Panc1 (cell line): ENCODE results near the gene SGMS1. TPM values are rescaled to one million over a fixed set of nuclear protein-coding genes. Genes with fewer than 3 reads are reported as not detected.

Source experiments
- ATAC-seq: fragments of 200-7000 bp; cut with Tn5 transposase; 2 replicates; pipeline ENCODE4 v1.9.1; 2020; ENCODE audit warnings: mild to moderate bottlenecking, moderate library complexity
- BruUV-seq: library from RNA; stranded (reverse); fragments of 400-500 nt; replicated peaks from 2 replicates; lab custom pipeline; 2021; lab: Mats Ljungman, UMichigan
- CTCF ChIA-PET: fragments of 300-600 bp; sonication (Branson Sonifier 250); formaldehyde crosslinking; loops from one replicate; lab custom pipeline; 2022; ENCODE audit warnings: antibody characterized with exemption; lab: Charles Lee
- POLR2A ChIA-PET: fragments of 300-600 bp; sonication (Branson Sonifier 250); formaldehyde crosslinking; loops from one replicate; lab custom pipeline; 2022; ENCODE audit warnings: antibody characterized with exemption; lab: Charles Lee
- DNase-seq: peaks from one replicate; pipeline ENCODE4 v3.0.0-alpha.2; 2010; ENCODE audit warnings: low read depth, low spot score
- H3K27ac ChIP-seq: 2 replicates; pipeline ENCODE4 v1.5.1; 2011; ENCODE audit warnings: mild to moderate bottlenecking, low read length, inconsistent platforms
- H3K27me3 ChIP-seq: fragments of 200-500 bp; sonication (Bioruptor generic); 2 replicates; pipeline ENCODE4 v1.6.0; 2014; ENCODE audit warnings: low read length, inconsistent platforms; ENCODE audit not compliant: control insufficient read depth, insufficient read depth
- H3K36me3 ChIP-seq: fragments of 200-500 bp; sonication (Bioruptor generic); 2 replicates; pipeline ENCODE4 v1.5.1; 2014; ENCODE audit warnings: inconsistent platforms, mild to moderate bottlenecking, low read length, moderate library complexity; ENCODE audit not compliant: control insufficient read depth, insufficient read depth
- H3K4me1 ChIP-seq: 2 replicates; pipeline ENCODE4 v1.5.1; 2011; ENCODE audit warnings: inconsistent platforms, mild to moderate bottlenecking, low read length, moderate library complexity; ENCODE audit not compliant: control insufficient read depth, insufficient read depth
- H3K4me3 ChIP-seq, 2 experiments: 2 replicates each; pipeline ENCODE4 v1.5.1; 2011 to 2012; ENCODE audit warnings: low read depth in 2 of 2, low read length in 2 of 2, mild to moderate bottlenecking in 2 of 2, inconsistent platforms in 1 of 2, moderate library complexity in 1 of 2
- H3K9me3 ChIP-seq: fragments of 200-500 bp; sonication (Bioruptor generic); 2 replicates; pipeline ENCODE4 v1.5.1; 2014; ENCODE audit warnings: low read depth, mild to moderate bottlenecking, inconsistent platforms, low read length, moderate library complexity; ENCODE audit not compliant: control insufficient read depth, insufficient read depth
- POLR2AphosphoS5 ChIP-seq: IDR thresholded peaks from 2 replicates; pipeline ENCODE4 v1.6.1; 2012; ENCODE audit warnings: mild to moderate bottlenecking, low read depth, low read length, moderate library complexity
- SIN3A ChIP-seq: IDR thresholded peaks from 2 replicates; pipeline ENCODE4 v1.6.1; 2012; ENCODE audit warnings: low read depth, mild to moderate bottlenecking, low read length, moderate library complexity, borderline replicate concordance; ENCODE audit not compliant: insufficient read depth
- TCF7L2 ChIP-seq: IDR thresholded peaks from 2 replicates; pipeline ENCODE4 v1.6.1; 2011; ENCODE audit warnings: mild to moderate bottlenecking, low read depth, low read length, inconsistent platforms
- in situ Hi-C: cut with HindIII; loops from 2 replicates; pipeline ENCODE4 v1.10.0; 2016; ENCODE audit warnings: low sequenced_read_pairs, low pct_unique_long_range_greater_than_20kb
- intact Hi-C: fragments of 100-400 bp; cut with micrococcal nuclease; formaldehyde crosslinking; loops from one replicate; pipeline ENCODE4 v1.10.0; 2022; ENCODE audit not compliant: unreplicated experiment
- total RNA-seq: library from RNA; stranded (reverse); gene quantifications from one replicate; pipeline ENCODE4 v1.2.1, GENCODE V29; 2021; ENCODE audit not compliant: unreplicated experiment
- TF ChIP-seq, protein P1 (sequence below): fragments of 450-650 bp; IDR thresholded peaks from 2 replicates; pipeline ENCODE4 v1.5.1; 2017; ENCODE audit warnings: mild to moderate bottlenecking
- TF ChIP-seq, protein P2 (sequence below), 2 experiments: IDR thresholded peaks; 2 replicates each; pipeline ENCODE4 v1.6.1; 2011 to 2012; ENCODE audit warnings: low read depth in 2 of 2, control low read depth in 1 of 2, low read length in 1 of 2, mild to moderate bottlenecking in 1 of 2, moderate library complexity in 1 of 2; ENCODE audit not compliant: insufficient read depth in 1 of 2

SGMS1 gene
- total RNA-seq, 1 experiment from 2014 or later: 22.0 TPM

DNA sequence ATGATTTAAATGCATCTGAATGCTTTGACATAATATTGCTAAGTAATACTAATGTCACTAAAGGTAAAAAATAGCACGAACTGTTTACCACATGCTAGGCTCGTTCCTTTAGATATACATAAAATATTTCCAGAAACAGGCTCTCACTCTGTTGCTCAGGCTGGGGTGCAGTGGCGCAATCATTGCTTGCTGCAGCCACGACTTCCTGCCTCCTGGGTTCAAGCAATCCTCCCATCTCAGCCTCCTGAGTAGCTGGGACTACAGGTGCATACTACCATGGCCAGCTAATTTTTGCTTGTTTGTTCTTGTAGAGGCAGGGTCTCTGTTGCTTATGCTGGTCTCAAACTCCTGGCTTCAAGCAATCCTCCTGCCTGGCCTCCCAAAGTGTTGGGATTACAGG is 183.3 kb downstream of the SGMS1 start:
- POLR2A ChIA-PET: no interaction called here

DNA sequence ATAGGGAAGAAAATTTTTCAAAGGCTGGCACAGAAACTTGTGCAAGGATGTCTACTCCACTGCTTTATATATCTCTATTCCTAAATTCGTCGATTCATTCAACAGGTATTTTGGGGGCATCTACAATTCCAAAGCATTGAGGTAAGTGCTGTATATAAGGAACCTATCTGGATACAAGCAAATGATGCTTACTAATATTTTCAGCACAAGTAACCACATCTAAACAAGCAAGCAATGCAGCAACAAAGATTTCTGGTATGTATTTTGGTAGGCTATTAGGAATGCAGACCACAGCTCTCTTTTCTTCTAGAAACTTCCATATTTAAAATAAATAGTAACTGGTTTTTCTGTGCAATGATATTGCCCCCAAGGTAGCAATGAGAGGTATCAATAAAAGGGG is 183.9 kb downstream of the SGMS1 start:
- Histone ChIP-seq H3K4me1 (no peaks in the 10 kb centered on the region), H3K4me3 (no peak overlapping the region), H3K9me3 (no peaks in the 10 kb centered on the region), H3K27me3 (no peaks in the 10 kb centered on the region), H3K27ac (no peak overlapping the region), H3K36me3 (no peaks in the 10 kb centered on the region)
- in situ Hi-C loops (no loop called here), intact Hi-C loops (loop anchor here (10.0 kb wide), 1 partner anchor 1725 kb away; no protein-coding TSS in a partner anchor)
- ATAC-seq (no peak), DNase-seq (no peak)
- ChIA-PET CTCF (no interaction called here), POLR2A (no interaction called here)
- BruUV-seq: no TSS peak
- TF ChIP-seq SIN3A (no peak), TCF7L2 (no peak), POLR2AphosphoS5 (no peak)
- TF ChIP-seq, protein P1, sequence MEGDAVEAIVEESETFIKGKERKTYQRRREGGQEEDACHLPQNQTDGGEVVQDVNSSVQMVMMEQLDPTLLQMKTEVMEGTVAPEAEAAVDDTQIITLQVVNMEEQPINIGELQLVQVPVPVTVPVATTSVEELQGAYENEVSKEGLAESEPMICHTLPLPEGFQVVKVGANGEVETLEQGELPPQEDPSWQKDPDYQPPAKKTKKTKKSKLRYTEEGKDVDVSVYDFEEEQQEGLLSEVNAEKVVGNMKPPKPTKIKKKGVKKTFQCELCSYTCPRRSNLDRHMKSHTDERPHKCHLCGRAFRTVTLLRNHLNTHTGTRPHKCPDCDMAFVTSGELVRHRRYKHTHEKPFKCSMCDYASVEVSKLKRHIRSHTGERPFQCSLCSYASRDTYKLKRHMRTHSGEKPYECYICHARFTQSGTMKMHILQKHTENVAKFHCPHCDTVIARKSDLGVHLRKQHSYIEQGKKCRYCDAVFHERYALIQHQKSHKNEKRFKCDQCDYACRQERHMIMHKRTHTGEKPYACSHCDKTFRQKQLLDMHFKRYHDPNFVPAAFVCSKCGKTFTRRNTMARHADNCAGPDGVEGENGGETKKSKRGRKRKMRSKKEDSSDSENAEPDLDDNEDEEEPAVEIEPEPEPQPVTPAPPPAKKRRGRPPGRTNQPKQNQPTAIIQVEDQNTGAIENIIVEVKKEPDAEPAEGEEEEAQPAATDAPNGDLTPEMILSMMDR: no peak
- TF ChIP-seq, protein P2, sequence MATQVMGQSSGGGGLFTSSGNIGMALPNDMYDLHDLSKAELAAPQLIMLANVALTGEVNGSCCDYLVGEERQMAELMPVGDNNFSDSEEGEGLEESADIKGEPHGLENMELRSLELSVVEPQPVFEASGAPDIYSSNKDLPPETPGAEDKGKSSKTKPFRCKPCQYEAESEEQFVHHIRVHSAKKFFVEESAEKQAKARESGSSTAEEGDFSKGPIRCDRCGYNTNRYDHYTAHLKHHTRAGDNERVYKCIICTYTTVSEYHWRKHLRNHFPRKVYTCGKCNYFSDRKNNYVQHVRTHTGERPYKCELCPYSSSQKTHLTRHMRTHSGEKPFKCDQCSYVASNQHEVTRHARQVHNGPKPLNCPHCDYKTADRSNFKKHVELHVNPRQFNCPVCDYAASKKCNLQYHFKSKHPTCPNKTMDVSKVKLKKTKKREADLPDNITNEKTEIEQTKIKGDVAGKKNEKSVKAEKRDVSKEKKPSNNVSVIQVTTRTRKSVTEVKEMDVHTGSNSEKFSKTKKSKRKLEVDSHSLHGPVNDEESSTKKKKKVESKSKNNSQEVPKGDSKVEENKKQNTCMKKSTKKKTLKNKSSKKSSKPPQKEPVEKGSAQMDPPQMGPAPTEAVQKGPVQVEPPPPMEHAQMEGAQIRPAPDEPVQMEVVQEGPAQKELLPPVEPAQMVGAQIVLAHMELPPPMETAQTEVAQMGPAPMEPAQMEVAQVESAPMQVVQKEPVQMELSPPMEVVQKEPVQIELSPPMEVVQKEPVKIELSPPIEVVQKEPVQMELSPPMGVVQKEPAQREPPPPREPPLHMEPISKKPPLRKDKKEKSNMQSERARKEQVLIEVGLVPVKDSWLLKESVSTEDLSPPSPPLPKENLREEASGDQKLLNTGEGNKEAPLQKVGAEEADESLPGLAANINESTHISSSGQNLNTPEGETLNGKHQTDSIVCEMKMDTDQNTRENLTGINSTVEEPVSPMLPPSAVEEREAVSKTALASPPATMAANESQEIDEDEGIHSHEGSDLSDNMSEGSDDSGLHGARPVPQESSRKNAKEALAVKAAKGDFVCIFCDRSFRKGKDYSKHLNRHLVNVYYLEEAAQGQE (IDR thresholded peaks at IDR 0.05; ENCODE audit: insufficient read depth in 1 of 2, low read depth in 2 of 2, low read length in 1 of 2): no peak

More for the DNA sequence above, 183.3 kb downstream of the SGMS1 start:
- Histone ChIP-seq H3K27me3 (no peaks in the 10 kb centered on the region), H3K36me3 (no peaks in the 10 kb centered on the region), H3K27ac (no peak overlapping the region), H3K9me3 (no peaks in the 10 kb centered on the region), H3K4me1 (no peaks in the 10 kb centered on the region), H3K4me3 (no peak overlapping the region)
- no peak for DNase-seq
- no peak for ATAC-seq
- CTCF ChIA-PET: interaction anchor here (0.6 kb wide), 1 partner anchor 72 kb away, joined by 3 read pairs; no protein-coding TSS in a partner anchor
- BruUV-seq: no TSS peak
- intact Hi-C loops (no loop called here), in situ Hi-C loops (no loop called here)
- TF ChIP-seq, protein P1: no peak
- TF ChIP-seq, protein P2 (IDR thresholded peaks at IDR 0.05; ENCODE audit: insufficient read depth in 1 of 2, low read depth in 2 of 2, low read length in 1 of 2): no peak
- no peak for TF ChIP-seq TCF7L2
- TF ChIP-seq SIN3A: no peak
- TF ChIP-seq POLR2AphosphoS5: no peak
